GM23338 (cell line): ENCODE results near the gene CUEDC1. TPM values are rescaled to one million over a fixed set of nuclear protein-coding genes. Genes with fewer than 3 reads are reported as not detected.
A peak's percentile ranks its signal among the peaks of the same experiment; 100 is the strongest.

Experiments
- ATAC-seq: fragments of 200-7000 bp; cut with Tn5 transposase; 3 replicates; pipeline ENCODE4 v1.9.1; 2020
- DNase-seq: peaks from one replicate; pipeline ENCODE4 v3.0.0-alpha.2; 2015; ENCODE audit warnings: low spot score
- H2AFZ ChIP-seq: fragments of 200-600 bp; sonication (generic); 2 replicates; pipeline ENCODE4 v1.8.0; 2016; ENCODE audit warnings: antibody characterized with exemption, mild to moderate bottlenecking, moderate library complexity
- H3F3A ChIP-seq: fragments of 200-600 bp; sonication (generic); replicated peaks from 2 replicates; pipeline ENCODE4 v1.8.0; 2017; ENCODE audit warnings: antibody characterized with exemption, mixed run types, low read depth
- H3K27ac ChIP-seq: fragments of 200-600 bp; sonication (generic); 2 replicates; pipeline ENCODE4 v1.6.1; 2016; ENCODE audit warnings: low read depth
- H3K27me3 ChIP-seq: fragments of 200-600 bp; sonication (generic); 2 replicates; pipeline ENCODE4 v1.8.0; 2016; ENCODE audit warnings: mild to moderate bottlenecking, mixed run types, moderate library complexity; ENCODE audit not compliant: insufficient read depth
- H3K36me3 ChIP-seq: fragments of 200-600 bp; sonication (generic); 2 replicates; pipeline ENCODE4 v1.8.0; 2016; ENCODE audit warnings: mild to moderate bottlenecking; ENCODE audit not compliant: insufficient read depth
- H3K4me1 ChIP-seq: fragments of 200-600 bp; sonication (generic); 2 replicates; pipeline ENCODE4 v1.8.0; 2016; ENCODE audit warnings: mild to moderate bottlenecking, moderate library complexity; ENCODE audit not compliant: insufficient read depth
- H3K4me2 ChIP-seq: fragments of 200-600 bp; sonication (generic); 2 replicates; pipeline ENCODE4 v1.7.1; 2017; ENCODE audit warnings: mixed run types
- H3K4me3 ChIP-seq: fragments of 200-600 bp; sonication (generic); 2 replicates; pipeline ENCODE4 v1.6.1; 2016; ENCODE audit warnings: mixed run types
- H3K79me2 ChIP-seq: fragments of 200-600 bp; sonication (generic); replicated peaks from 2 replicates; pipeline ENCODE4 v1.8.0; 2017; ENCODE audit warnings: mild to moderate bottlenecking; ENCODE audit not compliant: insufficient read depth
- H3K9me2 ChIP-seq: fragments of 200-600 bp; sonication (generic); 2 replicates; pipeline ENCODE4 v1.8.0; 2017; ENCODE audit not compliant: insufficient read depth
- H4K20me1 ChIP-seq: fragments of 200-600 bp; sonication (generic); replicated peaks from 2 replicates; pipeline ENCODE4 v1.8.0; 2017; ENCODE audit warnings: mild to moderate bottlenecking; ENCODE audit not compliant: insufficient read depth
- H3K27ac Mint-ChIP-seq: 2 replicates; pipeline ENCODE4 v1.8.0; 2020; ENCODE audit warnings: inconsistent platforms, mild to moderate bottlenecking, moderate library complexity, mixed read lengths
- H3K27me3 Mint-ChIP-seq: 3 replicates; pipeline ENCODE4 v1.8.0; 2022; ENCODE audit warnings: low read depth, mild to moderate bottlenecking, moderate library complexity, mixed read lengths, inconsistent platforms; ENCODE audit not compliant: insufficient read depth, poor library complexity
- H3K36me3 Mint-ChIP-seq: 3 replicates; pipeline ENCODE4 v1.8.0; 2021; ENCODE audit warnings: low read depth, mild to moderate bottlenecking, inconsistent platforms, moderate library complexity, mixed read lengths
- H3K4me1 Mint-ChIP-seq: 3 replicates; pipeline ENCODE4 v1.8.0; 2020; ENCODE audit warnings: mild to moderate bottlenecking, inconsistent platforms, mixed read lengths
- H3K4me3 Mint-ChIP-seq: 3 replicates; pipeline ENCODE4 v1.8.0; 2021; ENCODE audit warnings: moderate library complexity, mild to moderate bottlenecking, inconsistent platforms, mixed read lengths
- H3K9me3 Mint-ChIP-seq: 3 replicates; pipeline ENCODE4 v1.8.0; 2020; ENCODE audit warnings: moderate library complexity, mild to moderate bottlenecking, inconsistent platforms, mixed read lengths
- EZH2 ChIP-seq: fragments of 200-600 bp; sonication (generic); IDR thresholded peaks from one replicate; pipeline ENCODE4 v1.8.0; 2017; ENCODE audit warnings: antibody characterized with exemption, mild to moderate bottlenecking, low read depth; ENCODE audit not compliant: unreplicated experiment
- EZH2phosphoT487 ChIP-seq: fragments of 200-600 bp; sonication (generic); IDR thresholded peaks from one replicate; pipeline ENCODE4 v1.8.1; 2018; ENCODE audit warnings: antibody characterized with exemption; ENCODE audit not compliant: unreplicated experiment
- JUNB ChIP-seq: IDR thresholded peaks from one replicate; pipeline ENCODE4 v1.6.1; 2016; ENCODE audit warnings: antibody characterized with exemption; ENCODE audit not compliant: unreplicated experiment
- NANOG ChIP-seq: IDR thresholded peaks from 2 replicates; pipeline ENCODE4 v1.6.1; 2016; ENCODE audit warnings: antibody characterized with exemption, borderline replicate concordance
- POLR2AphosphoS5 ChIP-seq: IDR thresholded peaks from 2 replicates; pipeline ENCODE4 v1.6.1; 2016; ENCODE audit warnings: antibody characterized with exemption, low read depth
- STAT1 ChIP-seq: IDR thresholded peaks from one replicate; pipeline ENCODE4 v1.6.1; 2016; ENCODE audit warnings: antibody characterized with exemption; ENCODE audit not compliant: unreplicated experiment
- ZNF114 ChIP-seq: fragments of 250-450 bp; sonication (Bioruptor Pico); IDR thresholded peaks from 2 replicates; pipeline ENCODE4 v1.5.0; 2020; ENCODE audit warnings: mild to moderate bottlenecking, moderate library complexity
- ZNF331 ChIP-seq: fragments of 250-450 bp; sonication (Bioruptor Pico); IDR thresholded peaks from 2 replicates; pipeline ENCODE4 v1.5.0; 2020; ENCODE audit warnings: low read depth, mild to moderate bottlenecking, moderate library complexity
- ZNF462 ChIP-seq: fragments of 250-450 bp; sonication (Bioruptor Pico); IDR thresholded peaks from 2 replicates; pipeline ENCODE4 v1.5.0; 2020; ENCODE audit warnings: mild to moderate bottlenecking, moderate library complexity
- polyA plus RNA-seq: library from polyadenylated mRNA; unstranded; fragments of >200 nt; fragmentation: Nextera tagmentation; extraction: Ambion mirVana; gene quantifications from 2 replicates; pipeline ENCODE4 v1.2.1, GENCODE V29; 2016
- total RNA-seq: library from RNA; depleted of rRNA; stranded (reverse); fragments of >200 nt; shearing (Covaris generic); gene quantifications from 2 replicates; pipeline ENCODE4 v1.2.3, GENCODE V29; 2014
- TF ChIP-seq, protein P1 (sequence below): IDR thresholded peaks from 2 replicates; pipeline ENCODE4 v1.6.1; 2016; ENCODE audit warnings: antibody characterized with exemption
- TF ChIP-seq, protein P2 (sequence below), 2 experiments: fragments of 200-600 bp in 1 of 2; sonication (generic) in 1 of 2; conservative IDR thresholded peaks; 2 replicates each; pipeline versions ENCODE4 v1.5.1 to v1.6.1; 2016 to 2017; ENCODE audit warnings: antibody characterized with exemption in 2 of 2, low read depth in 2 of 2, mild to moderate bottlenecking in 2 of 2, moderate library complexity in 1 of 2

The CUEDC1 gene
- total and polyA plus RNA-seq, 2 experiments from 2014 or later, result 3.0 to 7.7 TPM

GRCh38 chr17:57985675-57985974 lies 30.4 kb upstream of the CUEDC1 start:
- Histone ChIP-seq H3K4me3 (no peak overlapping the region), H3K9me2 (no peaks in the 10 kb centered on the region), H2AFZ (no peak overlapping the region), H3K4me1 (peaks cover 18% of the 10 kb centered on the region), H3K79me2 (peaks cover 63% of the 10 kb centered on the region), H3K4me2 (no peak overlapping the region), H3K27me3 (no peaks in the 10 kb centered on the region), H3K36me3 (0 out of 2 replicates have a peak, but pooled peaks cover under 1% of the 10 kb centered on the region), H3K27ac (no peak overlapping the region), H3F3A (peaks cover 6% of the 10 kb centered on the region), H4K20me1 (peaks cover 22% of the 10 kb centered on the region)
- TF ChIP-seq NANOG (no peak), ZNF114 (CRISPR knock-in tag) (no peak)
- no peak overlapping the region for H3K27ac Mint-ChIP-seq
- peaks cover 24% of the 10 kb centered on the region; the same call in 2 of the 3 replicates for H3K36me3 Mint-ChIP-seq
- H3K27me3 Mint-ChIP-seq, result peaks cover 12% of the 10 kb centered on the region
- ATAC-seq (no peak), DNase-seq (no peak)
- peak overlapping the region; percentile 91; the same call in 2 of the 3 replicates for H3K4me3 Mint-ChIP-seq
- H3K4me1 Mint-ChIP-seq, result peaks cover 49% of the 10 kb centered on the region
- H3K9me3 Mint-ChIP-seq, result no peaks in the 10 kb centered on the region; the same call in 2 of the 3 replicates

DNA sequence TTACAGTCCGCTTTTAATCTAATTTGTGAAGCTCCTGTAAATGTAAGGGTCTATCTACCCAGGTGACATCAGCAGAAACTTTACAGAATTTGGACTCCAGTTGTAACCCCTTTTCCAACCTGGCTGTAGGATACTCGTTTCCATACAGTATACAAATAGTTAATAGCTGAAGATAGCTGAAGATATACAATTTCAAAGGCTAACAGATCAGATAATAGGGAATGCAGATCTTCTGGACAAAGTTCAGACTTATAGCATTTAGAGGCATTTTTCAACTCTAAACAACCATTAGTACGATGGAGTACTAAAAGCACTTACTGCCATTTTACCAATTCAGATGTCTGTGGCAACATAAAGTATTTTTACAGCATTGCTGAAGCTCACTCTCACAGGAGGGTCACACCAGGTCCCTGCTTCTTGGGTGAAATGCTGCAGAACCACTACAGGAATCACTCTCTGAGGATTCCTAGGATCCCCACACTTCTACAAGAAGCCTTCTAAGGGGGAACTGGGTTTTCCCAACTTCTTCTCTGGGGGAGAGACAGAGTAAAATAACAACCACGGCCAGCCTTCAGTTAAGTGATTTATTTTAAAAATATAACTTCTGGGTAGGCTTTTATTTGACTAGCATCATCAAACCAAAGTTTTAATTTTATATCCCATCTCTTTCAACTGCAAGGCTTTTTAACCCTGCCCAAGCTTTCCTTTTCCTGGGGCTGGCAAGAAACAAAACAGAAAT lies 29.9 kb upstream of the CUEDC1 start:
- no peak overlapping the region for H3K4me3 ChIP-seq
- TF ChIP-seq EZH2phosphoT487 (no peak), ZNF462 (CRISPR knock-in tag) (no peak), JUNB (no peak), ZNF331 (no peak), STAT1 (no peak), ZNF114 (CRISPR knock-in tag) (no peak), EZH2 (no peak), POLR2AphosphoS5 (no peak)
- TF ChIP-seq, protein P1, sequence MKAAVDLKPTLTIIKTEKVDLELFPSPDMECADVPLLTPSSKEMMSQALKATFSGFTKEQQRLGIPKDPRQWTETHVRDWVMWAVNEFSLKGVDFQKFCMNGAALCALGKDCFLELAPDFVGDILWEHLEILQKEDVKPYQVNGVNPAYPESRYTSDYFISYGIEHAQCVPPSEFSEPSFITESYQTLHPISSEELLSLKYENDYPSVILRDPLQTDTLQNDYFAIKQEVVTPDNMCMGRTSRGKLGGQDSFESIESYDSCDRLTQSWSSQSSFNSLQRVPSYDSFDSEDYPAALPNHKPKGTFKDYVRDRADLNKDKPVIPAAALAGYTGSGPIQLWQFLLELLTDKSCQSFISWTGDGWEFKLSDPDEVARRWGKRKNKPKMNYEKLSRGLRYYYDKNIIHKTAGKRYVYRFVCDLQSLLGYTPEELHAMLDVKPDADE, result no peak
- TF ChIP-seq, protein P2, sequence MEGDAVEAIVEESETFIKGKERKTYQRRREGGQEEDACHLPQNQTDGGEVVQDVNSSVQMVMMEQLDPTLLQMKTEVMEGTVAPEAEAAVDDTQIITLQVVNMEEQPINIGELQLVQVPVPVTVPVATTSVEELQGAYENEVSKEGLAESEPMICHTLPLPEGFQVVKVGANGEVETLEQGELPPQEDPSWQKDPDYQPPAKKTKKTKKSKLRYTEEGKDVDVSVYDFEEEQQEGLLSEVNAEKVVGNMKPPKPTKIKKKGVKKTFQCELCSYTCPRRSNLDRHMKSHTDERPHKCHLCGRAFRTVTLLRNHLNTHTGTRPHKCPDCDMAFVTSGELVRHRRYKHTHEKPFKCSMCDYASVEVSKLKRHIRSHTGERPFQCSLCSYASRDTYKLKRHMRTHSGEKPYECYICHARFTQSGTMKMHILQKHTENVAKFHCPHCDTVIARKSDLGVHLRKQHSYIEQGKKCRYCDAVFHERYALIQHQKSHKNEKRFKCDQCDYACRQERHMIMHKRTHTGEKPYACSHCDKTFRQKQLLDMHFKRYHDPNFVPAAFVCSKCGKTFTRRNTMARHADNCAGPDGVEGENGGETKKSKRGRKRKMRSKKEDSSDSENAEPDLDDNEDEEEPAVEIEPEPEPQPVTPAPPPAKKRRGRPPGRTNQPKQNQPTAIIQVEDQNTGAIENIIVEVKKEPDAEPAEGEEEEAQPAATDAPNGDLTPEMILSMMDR (conservative IDR thresholded peaks at IDR 0.05; ENCODE audit: low read depth in 2 of 2), result no peak

More for the DNA sequence above, 29.9 kb upstream of the CUEDC1 start:
- Histone ChIP-seq H3K36me3 (peaks cover 5% of the 10 kb centered on the region; the same call in 1 of the 2 replicates), H3K9me2 (no peaks in the 10 kb centered on the region), H3K4me1 (peaks cover 18% of the 10 kb centered on the region), H3F3A (peaks cover 8% of the 10 kb centered on the region), H2AFZ (no peak overlapping the region), H3K4me2 (no peak overlapping the region; the same call in 1 of the 2 replicates), H3K27ac (no peak overlapping the region), H4K20me1 (peaks cover 24% of the 10 kb centered on the region), H3K27me3 (no peaks in the 10 kb centered on the region), H3K79me2 (peaks cover 69% of the 10 kb centered on the region)
- Mint-ChIP-seq H3K4me1 (peaks cover 46% of the 10 kb centered on the region), H3K9me3 (no peaks in the 10 kb centered on the region; the same call in 2 of the 3 replicates), H3K27me3 (peaks cover 12% of the 10 kb centered on the region), H3K27ac (no peak overlapping the region), H3K4me3 (peak overlapping the region; percentile 33; the same call in 1 of the 3 replicates), H3K36me3 (peaks cover 25% of the 10 kb centered on the region; the same call in 2 of the 3 replicates)
- ATAC-seq (no peak), DNase-seq (no peak)
